NB4 (cell line): ENCODE results near the gene SETDB1.

Experiments used
- MAX ChIP-seq: IDR thresholded peaks from 2 replicates; pipeline ENCODE4 v1.6.1; 2011; ENCODE audit warnings: low read depth, low read length
- MYC ChIP-seq: IDR thresholded peaks from 2 replicates; pipeline ENCODE4 v1.6.1; 2011; ENCODE audit warnings: low read depth, low read length
- POLR2A ChIP-seq: IDR thresholded peaks from 2 replicates; pipeline ENCODE4 v1.6.1; 2011; ENCODE audit warnings: mild to moderate bottlenecking; ENCODE audit not compliant: insufficient read length; ENCODE audit errors: extremely low read depth
- TF ChIP-seq, protein P1 (sequence below): IDR thresholded peaks from one replicate; pipeline ENCODE4 v1.5.1; 2012; ENCODE audit warnings: low read depth, low read length

GRCh38 chr1:150902751-150903150 is 23.4 kb upstream of the SETDB1 start:
- TF ChIP-seq, protein P1, sequence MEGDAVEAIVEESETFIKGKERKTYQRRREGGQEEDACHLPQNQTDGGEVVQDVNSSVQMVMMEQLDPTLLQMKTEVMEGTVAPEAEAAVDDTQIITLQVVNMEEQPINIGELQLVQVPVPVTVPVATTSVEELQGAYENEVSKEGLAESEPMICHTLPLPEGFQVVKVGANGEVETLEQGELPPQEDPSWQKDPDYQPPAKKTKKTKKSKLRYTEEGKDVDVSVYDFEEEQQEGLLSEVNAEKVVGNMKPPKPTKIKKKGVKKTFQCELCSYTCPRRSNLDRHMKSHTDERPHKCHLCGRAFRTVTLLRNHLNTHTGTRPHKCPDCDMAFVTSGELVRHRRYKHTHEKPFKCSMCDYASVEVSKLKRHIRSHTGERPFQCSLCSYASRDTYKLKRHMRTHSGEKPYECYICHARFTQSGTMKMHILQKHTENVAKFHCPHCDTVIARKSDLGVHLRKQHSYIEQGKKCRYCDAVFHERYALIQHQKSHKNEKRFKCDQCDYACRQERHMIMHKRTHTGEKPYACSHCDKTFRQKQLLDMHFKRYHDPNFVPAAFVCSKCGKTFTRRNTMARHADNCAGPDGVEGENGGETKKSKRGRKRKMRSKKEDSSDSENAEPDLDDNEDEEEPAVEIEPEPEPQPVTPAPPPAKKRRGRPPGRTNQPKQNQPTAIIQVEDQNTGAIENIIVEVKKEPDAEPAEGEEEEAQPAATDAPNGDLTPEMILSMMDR = no peak
- TF ChIP-seq POLR2A (no peak), MAX (no peak), MYC (no peak)
